HepG2 (cell line): Measurements from ENCODE around the gene UBE2H. TPM values are rescaled to one million over a fixed set of nuclear protein-coding genes. Genes with fewer than 3 reads are reported as not detected.

Source experiments
- ATAC-seq: fragments of 200-7000 bp; cut with Tn5 transposase; 3 replicates; pipeline ENCODE4 v1.9.1; 2020; ENCODE audit warnings: mild to moderate bottlenecking, moderate library complexity
- BruUV-seq: library from RNA; stranded (reverse); fragments of 400-500 nt; replicated peaks from 2 replicates; lab custom pipeline; 2021; lab: Mats Ljungman, UMichigan
- CTCF ChIA-PET: fragments of 300-600 bp; formaldehyde crosslinking; extraction: SDS; loops from one replicate; lab custom pipeline; 2021; ENCODE audit warnings: low total read pairs, inconsistent platforms, low intra/inter-chr PET ratio; lab: Yijun Ruan, JAX
- POLR2A ChIA-PET: fragments of 350-600 bp; sonication (Branson Sonifier 250); formaldehyde crosslinking; loops from one replicate; lab custom pipeline; 2020; ENCODE audit warnings: antibody characterized with exemption, inconsistent platforms; lab: Yijun Ruan, JAX
- DNase-seq: peaks from one replicate; pipeline ENCODE4 v3.0.0-alpha.2; 2015; ENCODE audit warnings: low spot score
- FAIRE-seq: peaks from 3 replicates; lab custom pipeline; 2011; peaks lifted over from hg19 to GRCh38; lab: Jason Lieb, UNC
- H2AFZ ChIP-seq: one replicate; pipeline ENCODE4 v1.6.1; 2011; ENCODE audit warnings: low read length, inconsistent platforms
- H3K27ac ChIP-seq: fragments of 300-600 bp; 3 replicates; pipeline ENCODE4 v1.8.0; 2011; ENCODE audit warnings: mixed run types, mild to moderate bottlenecking, mixed read lengths, low read length, inconsistent platforms; ENCODE audit not compliant: insufficient read depth; ENCODE audit errors: extremely low read length
- H3K27me3 ChIP-seq, 2 experiments: fragments of 200-600 bp in 1 of 2; 2 replicates in 1 of 2; 3 replicates in 1 of 2; pipeline versions ENCODE4 v1.6.0 to v1.8.0; 2011; ENCODE audit warnings: low read length in 2 of 2, mild to moderate bottlenecking in 2 of 2, moderate library complexity in 2 of 2, inconsistent platforms in 1 of 2; ENCODE audit not compliant: insufficient read depth in 2 of 2, control insufficient read depth in 1 of 2
- H3K36me3 ChIP-seq, 2 experiments: fragments of 200-600 bp in 1 of 2; replicated peaks in 1 of 2; 2 replicates in 1 of 2; 3 replicates in 1 of 2; pipeline versions ENCODE4 v1.5.1 to v1.8.0; 2011; ENCODE audit warnings: low read length in 2 of 2, inconsistent platforms in 1 of 2; ENCODE audit not compliant: insufficient read depth in 2 of 2, control insufficient read depth in 1 of 2
- H3K4me1 ChIP-seq: 2 replicates; pipeline ENCODE4 v1.5.1; 2012; ENCODE audit warnings: low read length, inconsistent platforms; ENCODE audit not compliant: insufficient read depth
- H3K4me2 ChIP-seq: 2 replicates; pipeline ENCODE4 v1.6.0; 2011; ENCODE audit warnings: low read depth, low read length, inconsistent platforms
- H3K4me3 ChIP-seq, 3 experiments: fragments of 200-600 bp in 1 of 3; sonication (generic), shearing (Covaris generic) in 1 of 3; replicated peaks in 1 of 3; 2 replicates each; pipeline ENCODE4 v1.5.1; 2011 to 2016; ENCODE audit warnings: low read length in 3 of 3, inconsistent platforms in 2 of 3, low read depth in 2 of 3, mild to moderate bottlenecking in 2 of 3, control low read depth in 1 of 3, mixed read lengths in 1 of 3; ENCODE audit not compliant: insufficient read depth in 1 of 3
- H3K79me2 ChIP-seq: one replicate; pipeline ENCODE4 v1.6.1; 2011; ENCODE audit warnings: low read length, inconsistent platforms; ENCODE audit not compliant: insufficient read depth
- H3K9ac ChIP-seq: 2 replicates; pipeline ENCODE4 v1.6.0; 2011; ENCODE audit warnings: mild to moderate bottlenecking, low read depth, low read length, inconsistent platforms; ENCODE audit not compliant: insufficient read depth
- H3K9me3 ChIP-seq: 2 replicates; pipeline ENCODE4 v1.5.1; 2012; ENCODE audit warnings: mild to moderate bottlenecking, low read length
- H4K20me1 ChIP-seq: 2 replicates; pipeline ENCODE4 v1.6.0; 2011; ENCODE audit warnings: inconsistent platforms, mild to moderate bottlenecking, low read length, moderate library complexity; ENCODE audit not compliant: insufficient read depth
- CEBPB ChIP-seq: IDR thresholded peaks from 2 replicates; pipeline ENCODE4 v1.6.1; 2011; ENCODE audit warnings: low read depth, low read length, improper control_type of control experiment, borderline replicate concordance
- EED ChIP-seq: sonication (generic); formaldehyde crosslinking; IDR thresholded peaks from 2 replicates; pipeline ENCODE4 v1.5.0; 2020; ENCODE audit warnings: mild to moderate bottlenecking, missing genetic modification reagents
- FLYWCH1 ChIP-seq: sonication (generic); formaldehyde crosslinking; IDR thresholded peaks from 2 replicates; pipeline ENCODE4 v1.8.1; 2023; ENCODE audit warnings: mild to moderate bottlenecking, missing genetic modification reagents
- MEIS2 ChIP-seq: sonication (generic); formaldehyde crosslinking; IDR thresholded peaks from 2 replicates; pipeline ENCODE4 v1.9.0; 2021; ENCODE audit warnings: mild to moderate bottlenecking, missing genetic modification reagents
- MYC ChIP-seq: sonication (generic); formaldehyde crosslinking; IDR thresholded peaks from 2 replicates; pipeline ENCODE4 v1.9.0; 2021; ENCODE audit warnings: missing genetic modification reagents, borderline replicate concordance
- NFE2L1 ChIP-seq: sonication (generic); formaldehyde crosslinking; IDR thresholded peaks from 2 replicates; pipeline ENCODE4 v1.4.0; 2020; ENCODE audit warnings: missing genetic modification reagents, mild to moderate bottlenecking, borderline replicate concordance
- PHF20 ChIP-seq: sonication (generic); formaldehyde crosslinking; IDR thresholded peaks from 2 replicates; pipeline ENCODE4 v1.5.0; 2020; ENCODE audit warnings: mild to moderate bottlenecking, missing genetic modification reagents
- SAP130 ChIP-seq: IDR thresholded peaks from 2 replicates; pipeline ENCODE4 v1.6.1; 2016; ENCODE audit warnings: low read depth
- ZFAT ChIP-seq: sonication (generic); formaldehyde crosslinking; conservative IDR thresholded peaks from 2 replicates; pipeline ENCODE4 v1.8.1; 2023; ENCODE audit warnings: missing genetic modification reagents, inconsistent platforms
- ZMYM3 ChIP-seq: sonication (generic); formaldehyde crosslinking; IDR thresholded peaks from 2 replicates; pipeline ENCODE4 v1.5.1; 2020; ENCODE audit warnings: mild to moderate bottlenecking, missing genetic modification reagents
- ZNF720 ChIP-seq: sonication (generic); formaldehyde crosslinking; IDR thresholded peaks from 2 replicates; pipeline ENCODE4 v1.4.0; 2020; ENCODE audit warnings: missing genetic modification reagents
- WGBS: methylation state at CpG from one replicate; pipeline ENCODE4 v1.1.6; 2017; ENCODE audit warnings: low lambda C conversion rate; 5-methylcytosine and 5-hydroxymethylcytosine counted together
- in situ Hi-C: cut with HindIII; loops from 2 replicates; pipeline ENCODE4 v1.10.0; 2017; ENCODE audit warnings: low pct_unique_long_range_greater_than_20kb; ENCODE audit not compliant: extremely low pct_ligation_motif_present
- intact Hi-C: fragments of 100-400 bp; cut with micrococcal nuclease; formaldehyde crosslinking; loops from one replicate; pipeline ENCODE4 v1.10.0; 2022; ENCODE audit not compliant: unreplicated experiment
- polyA plus RNA-seq, 8 experiments: library from polyadenylated mRNA; depleted of rRNA in 3 of 8; stranded (reverse) in 7 of 8; unstranded in 1 of 8; fragments of >200 nt; fragmentation: Illumina TruSeq in 4 of 8; extraction: Trizol in 4 of 8; gene quantifications; 2 replicates each; pipeline versions ENCODE4 v1.2.1 to v1.2.3, GENCODE V29; 2011 to 2016; ENCODE audit warnings: low read depth in 4 of 8, missing spikeins in 1 of 8, mixed read lengths in 1 of 8; ENCODE audit not compliant: insufficient read depth in 1 of 8
- total RNA-seq, 5 experiments: library from RNA; depleted of rRNA; stranded (reverse); fragments of >200 nt; fragmentation: Illumina TruSeq; extraction: Trizol; gene quantifications; 2 replicates each; pipeline ENCODE4 v1.2.3, GENCODE V29; 2016; ENCODE audit warnings: low read depth in 1 of 5
- TF ChIP-seq, protein P1 (sequence below): sonication (generic); formaldehyde crosslinking; IDR thresholded peaks from 2 replicates; pipeline ENCODE4 v1.8.0; 2022; ENCODE audit warnings: mild to moderate bottlenecking, missing genetic modification reagents, moderate library complexity
- TF ChIP-seq, protein P2 (sequence below): IDR thresholded peaks from 2 replicates; pipeline ENCODE4 v1.6.1; 2012; ENCODE audit warnings: inconsistent platforms
- TF ChIP-seq, protein P3 (sequence below): fragments of 450-650 bp; IDR thresholded peaks from 2 replicates; pipeline ENCODE4 v1.6.1; 2017; ENCODE audit warnings: mild to moderate bottlenecking
- TF ChIP-seq, protein P4 (sequence below): sonication (generic); formaldehyde crosslinking; IDR thresholded peaks from 2 replicates; pipeline ENCODE4 v1.5.1; 2020; ENCODE audit warnings: missing genetic modification reagents, mild to moderate bottlenecking, borderline replicate concordance

UBE2H gene
- total and polyA plus RNA-seq, 2 of the 13 experiments (the other 11 are each of a cell fraction or from before 2014, with no cell fraction given), result 15.5 to 40.1 TPM

DNA sequence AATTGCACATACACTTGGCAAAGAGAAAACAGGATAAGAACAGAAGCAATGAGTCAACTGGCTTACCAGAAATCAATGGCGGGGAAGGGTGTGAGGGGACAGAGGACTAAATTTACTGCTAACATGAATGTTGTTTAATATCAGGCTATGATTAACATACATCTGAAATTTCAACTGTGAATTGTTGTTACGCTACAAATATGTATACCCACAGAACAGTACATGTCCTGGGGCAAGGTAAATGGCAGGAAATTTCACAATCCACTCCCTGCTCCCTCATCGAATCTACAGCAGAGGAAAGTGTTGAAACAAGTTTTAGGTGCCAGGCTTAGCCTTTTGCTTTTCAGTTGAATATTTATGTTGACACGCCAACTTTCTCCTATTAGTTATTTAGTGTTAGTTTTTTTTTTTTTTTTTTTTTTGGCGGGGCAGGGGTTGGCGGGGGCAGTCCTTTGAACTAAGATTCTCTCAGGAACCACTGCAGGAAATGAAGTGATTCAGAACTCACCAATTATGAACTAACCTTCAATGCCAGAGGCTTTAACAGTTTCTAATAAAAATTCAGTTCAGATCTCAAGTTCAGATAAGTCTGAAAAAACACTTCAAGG, 99.0 kb downstream of the UBE2H start:
- ATAC-seq (no peak), FAIRE-seq (no peak), DNase-seq (no peak)
- Histone ChIP-seq H3K79me2 (no peaks in the 10 kb centered on the region), H4K20me1 (peaks cover 14% of the 10 kb centered on the region; the same call in 1 of the 2 replicates), H3K4me1 (no peaks in the 10 kb centered on the region), H3K9me3 (no peaks in the 10 kb centered on the region), H3K4me3 (no peak overlapping the region), H3K27ac (no peak overlapping the region), H2AFZ (no peak overlapping the region), H3K9ac (no peak overlapping the region), H3K4me2 (no peak overlapping the region), H3K36me3 (peaks cover 0 to 18% of the 10 kb centered on the region in 2 experiments; a peak in 4 of 5 replicates), H3K27me3 (no peaks in the 10 kb centered on the region)
- POLR2A ChIA-PET, result no interaction called here
- no TSS peak for BruUV-seq
- CTCF ChIA-PET, result no interaction called here
- TF ChIP-seq CEBPB, result 0 out of 2 replicates have a peak, but pooled peaks have one; percentile 53
- TF ChIP-seq NFE2L1 (CRISPR knock-in tag), result no peak
- WGBS, result 91% methylated on average over 6 of the region's 6 CpGs
- in situ Hi-C loops (no loop called here), intact Hi-C loops (no loop called here)

- H3K4me1 ChIP-seq, result no peaks in the 10 kb centered on the region
- H3K4me3 ChIP-seq, result no peak overlapping the region
- ATAC-seq (no peak), FAIRE-seq (no peak), DNase-seq (no peak)
- H3K79me2 ChIP-seq, result no peaks in the 10 kb centered on the region
- no peak overlapping the region for H2AFZ ChIP-seq
- POLR2A ChIA-PET, result no interaction called here
- peaks cover 0 to 9% of the 10 kb centered on the region in 2 experiments for H3K36me3 ChIP-seq
- no peak overlapping the region for H3K4me2 ChIP-seq
- peaks cover 12% of the 10 kb centered on the region; the same call in 1 of the 2 replicates for H4K20me1 ChIP-seq
- no TSS peak for BruUV-seq
- no peaks in the 10 kb centered on the region for H3K9me3 ChIP-seq
- no peak overlapping the region for H3K9ac ChIP-seq
- CTCF ChIA-PET, result no interaction called here
- no peak overlapping the region for H3K27ac ChIP-seq
- intact Hi-C loops (no loop called here), in situ Hi-C loops (no loop called here)
- 79% methylated on average over 3 of the region's 3 CpGs for WGBS
- no peaks in the 10 kb centered on the region for H3K27me3 ChIP-seq
- TF ChIP-seq MYC (CRISPR knock-in tag) (no peak), ZFAT (CRISPR knock-in tag) (no peak), ZMYM3 (no peak), MEIS2 (CRISPR knock-in tag) (no peak), PHF20 (CRISPR knock-in tag) (no peak), EED (CRISPR knock-in tag) (no peak), SAP130 (CRISPR knock-in tag) (no peak), ZNF720 (CRISPR knock-in tag) (no peak), FLYWCH1 (no peak)
- TF ChIP-seq, protein P1, sequence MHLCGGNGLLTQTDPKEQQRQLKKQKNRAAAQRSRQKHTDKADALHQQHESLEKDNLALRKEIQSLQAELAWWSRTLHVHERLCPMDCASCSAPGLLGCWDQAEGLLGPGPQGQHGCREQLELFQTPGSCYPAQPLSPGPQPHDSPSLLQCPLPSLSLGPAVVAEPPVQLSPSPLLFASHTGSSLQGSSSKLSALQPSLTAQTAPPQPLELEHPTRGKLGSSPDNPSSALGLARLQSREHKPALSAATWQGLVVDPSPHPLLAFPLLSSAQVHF (CRISPR knock-in tag), result no peak
- TF ChIP-seq, protein P2, sequence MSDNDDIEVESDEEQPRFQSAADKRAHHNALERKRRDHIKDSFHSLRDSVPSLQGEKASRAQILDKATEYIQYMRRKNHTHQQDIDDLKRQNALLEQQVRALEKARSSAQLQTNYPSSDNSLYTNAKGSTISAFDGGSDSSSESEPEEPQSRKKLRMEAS, result no peak
- TF ChIP-seq, protein P3, sequence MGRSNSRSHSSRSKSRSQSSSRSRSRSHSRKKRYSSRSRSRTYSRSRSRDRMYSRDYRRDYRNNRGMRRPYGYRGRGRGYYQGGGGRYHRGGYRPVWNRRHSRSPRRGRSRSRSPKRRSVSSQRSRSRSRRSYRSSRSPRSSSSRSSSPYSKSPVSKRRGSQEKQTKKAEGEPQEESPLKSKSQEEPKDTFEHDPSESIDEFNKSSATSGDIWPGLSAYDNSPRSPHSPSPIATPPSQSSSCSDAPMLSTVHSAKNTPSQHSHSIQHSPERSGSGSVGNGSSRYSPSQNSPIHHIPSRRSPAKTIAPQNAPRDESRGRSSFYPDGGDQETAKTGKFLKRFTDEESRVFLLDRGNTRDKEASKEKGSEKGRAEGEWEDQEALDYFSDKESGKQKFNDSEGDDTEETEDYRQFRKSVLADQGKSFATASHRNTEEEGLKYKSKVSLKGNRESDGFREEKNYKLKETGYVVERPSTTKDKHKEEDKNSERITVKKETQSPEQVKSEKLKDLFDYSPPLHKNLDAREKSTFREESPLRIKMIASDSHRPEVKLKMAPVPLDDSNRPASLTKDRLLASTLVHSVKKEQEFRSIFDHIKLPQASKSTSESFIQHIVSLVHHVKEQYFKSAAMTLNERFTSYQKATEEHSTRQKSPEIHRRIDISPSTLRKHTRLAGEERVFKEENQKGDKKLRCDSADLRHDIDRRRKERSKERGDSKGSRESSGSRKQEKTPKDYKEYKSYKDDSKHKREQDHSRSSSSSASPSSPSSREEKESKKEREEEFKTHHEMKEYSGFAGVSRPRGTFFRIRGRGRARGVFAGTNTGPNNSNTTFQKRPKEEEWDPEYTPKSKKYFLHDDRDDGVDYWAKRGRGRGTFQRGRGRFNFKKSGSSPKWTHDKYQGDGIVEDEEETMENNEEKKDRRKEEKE, result no peak
- TF ChIP-seq, protein P4, sequence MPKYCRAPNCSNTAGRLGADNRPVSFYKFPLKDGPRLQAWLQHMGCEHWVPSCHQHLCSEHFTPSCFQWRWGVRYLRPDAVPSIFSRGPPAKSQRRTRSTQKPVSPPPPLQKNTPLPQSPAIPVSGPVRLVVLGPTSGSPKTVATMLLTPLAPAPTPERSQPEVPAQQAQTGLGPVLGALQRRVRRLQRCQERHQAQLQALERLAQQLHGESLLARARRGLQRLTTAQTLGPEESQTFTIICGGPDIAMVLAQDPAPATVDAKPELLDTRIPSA (CRISPR knock-in tag), result no peak
Measured at GRCh38 chr7:129851809-129852208, 101.0 kb downstream of the UBE2H start.
